NCI-H1694 treated with DMSO at 0.1 percent for 48 hours (cell line): Measurements from ENCODE around the gene CR1L.
"Not testable (repeated sequence)": the region's sequence is repeated elsewhere in the genome, so short reads cannot be mapped to it uniquely, and the experiment has no call there.

ENCODE experiments used
- DNase-seq: peaks from one replicate; lab custom pipeline; 2025; lab: John Stamatoyannopoulos, UW

The CR1L gene

GRCh38 chr1:207745839-207746767 lies 101.2 kb downstream of the CR1L start:
- DNase-seq, result no peak

GRCh38 chr1:207747627-207748492 lies 102.9 kb downstream of the CR1L start:
- no peak for DNase-seq

GRCh38 chr1:207748737-207749528 lies 104.0 kb downstream of the CR1L start:
- no peak for DNase-seq

GRCh38 chr1:207750631-207751305 lies 105.8 kb downstream of the CR1L start:
- DNase-seq, result no peak

GRCh38 chr1:207751463-207751789 lies 106.5 kb downstream of the CR1L start:
- not testable (repeated sequence) for DNase-seq

GRCh38 chr1:207751790-207752455 lies 107.0 kb downstream of the CR1L start, which contains the start of gene CD46:
TSS of gene CD46 (plus strand) at chr1:207752054. CDS start at chr1:207752213, 159 bp downstream.
- peak; percentile 90 for DNase-seq

GRCh38 chr1:207752456-207752998 lies 107.6 kb downstream of the CR1L start:
- DNase-seq, result no peak

GRCh38 chr1:207753611-207754010 lies 108.7 kb downstream of the CR1L start:
- no peak for DNase-seq

GRCh38 chr1:207754011-207754410 lies 109.1 kb downstream of the CR1L start:
- DNase-seq, result no peak

GRCh38 chr1:207754974-207755700 lies 110.2 kb downstream of the CR1L start:
- no peak for DNase-seq

GRCh38 chr1:207755846-207756693 lies 111.1 kb downstream of the CR1L start:
- DNase-seq, result no peak

GRCh38 chr1:207762622-207763021 lies 117.7 kb downstream of the CR1L start:
- no peak for DNase-seq

GRCh38 chr1:207763091-207763490 lies 118.2 kb downstream of the CR1L start:
- DNase-seq, result no peak

- no peak for DNase-seq
These were observed 119.0 kb downstream of the CR1L start for GRCh38 chr1:207763972-207764371.

- no peak for DNase-seq
These were observed 121.6 kb downstream of the CR1L start for GRCh38 chr1:207766569-207766968.

- DNase-seq, result not testable (repeated sequence)
These were observed 125.6 kb downstream of the CR1L start for GRCh38 chr1:207770514-207770913.
